NAMALWA (cell line): ENCODE results near the gene AGAP4.
"Not testable (repeated sequence)": the region's sequence is repeated elsewhere in the genome, so short reads cannot be mapped to it uniquely, and the experiment has no call there.

Source experiments
- DNase-seq: peaks from one replicate; pipeline ENCODE4 v3.0.0-alpha.2; 2015; ENCODE audit warnings: low spot score

AGAP4 gene

GRCh38 chr10:45847400-45847799 lies at the start of gene AGAP4:
AGAP4 (minus strand) TSS chr10:45847500; CDS start chr10:45847347, 153 bp downstream.
- not testable (repeated sequence) for DNase-seq

GRCh38 chr10:45890721-45891120 lies 43.4 kb upstream of the AGAP4 start:
- not testable (repeated sequence) for DNase-seq

- not testable (repeated sequence) for DNase-seq
These were observed 42.4 kb upstream of the AGAP4 start for GRCh38 chr10:45889539-45890230.

DNA sequence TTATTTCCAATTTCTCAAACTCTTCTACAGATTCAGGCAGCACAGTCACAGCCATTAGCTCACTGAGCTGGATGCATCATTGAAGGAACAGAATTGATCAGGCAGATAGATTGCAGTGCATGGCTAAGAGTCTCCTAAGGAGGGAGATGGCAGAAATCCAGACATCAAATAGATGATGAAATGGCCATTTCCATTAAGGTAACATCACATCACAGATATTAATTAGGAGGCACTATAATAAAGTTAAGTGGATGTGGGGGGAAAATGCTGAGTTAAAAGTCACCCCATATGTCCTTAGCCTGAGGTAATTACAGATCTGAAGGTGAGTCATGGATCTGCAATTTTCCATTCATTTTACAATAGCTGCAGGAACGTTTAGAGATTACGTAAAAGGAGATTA lies 35.6 kb upstream of the AGAP4 start:
- DNase-seq = not testable (repeated sequence)

GRCh38 chr10:45865404-45865803 lies 18.1 kb upstream of the AGAP4 start:
- not testable (repeated sequence) for DNase-seq

GRCh38 chr10:45864264-45864663 lies 17.0 kb upstream of the AGAP4 start:
- DNase-seq = not testable (repeated sequence)

DNA sequence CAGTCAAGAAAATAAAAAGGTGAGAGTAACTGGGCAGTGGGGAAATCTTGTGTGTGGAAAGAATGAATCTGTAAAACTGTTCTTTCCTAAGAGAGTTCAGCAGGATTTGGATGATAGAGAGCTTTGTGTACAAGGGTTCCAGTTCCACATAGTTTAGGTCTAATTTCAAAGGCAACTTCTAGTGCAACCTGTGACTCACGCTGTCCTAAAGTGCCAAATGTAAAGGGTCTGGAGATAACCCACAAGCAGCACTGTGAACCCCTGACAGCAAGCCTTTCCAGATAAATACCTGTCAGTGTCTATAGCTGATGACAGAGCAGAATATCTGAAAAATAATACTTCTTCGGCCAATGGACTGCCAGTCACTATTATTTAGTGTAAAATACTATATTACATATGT lies 16.3 kb upstream of the AGAP4 start:
- not testable (repeated sequence) for DNase-seq

GRCh38 chr10:45857931-45858330 lies 10.6 kb upstream of the AGAP4 start:
- DNase-seq = not testable (repeated sequence)

DNA sequence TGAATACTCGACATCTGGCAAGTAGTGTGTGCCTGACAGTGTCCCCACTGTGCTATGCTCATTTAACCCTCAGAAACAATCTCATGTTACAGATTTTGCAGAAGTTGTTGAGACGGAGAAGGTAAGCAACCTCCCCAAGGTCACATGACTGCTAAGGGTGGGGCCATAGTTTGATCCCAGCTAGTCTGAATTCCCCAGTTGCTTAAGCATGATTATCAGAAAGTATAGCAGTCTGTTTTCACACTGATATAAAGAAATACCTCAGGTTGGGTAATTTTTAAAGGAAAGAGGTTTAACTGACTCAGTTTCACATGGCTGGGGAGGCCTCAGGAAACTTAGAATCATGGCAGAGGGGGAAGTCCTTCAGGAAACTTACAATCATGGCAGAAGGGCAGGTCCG lies 1.2 kb upstream of the AGAP4 start:
- DNase-seq = not testable (repeated sequence)

DNA sequence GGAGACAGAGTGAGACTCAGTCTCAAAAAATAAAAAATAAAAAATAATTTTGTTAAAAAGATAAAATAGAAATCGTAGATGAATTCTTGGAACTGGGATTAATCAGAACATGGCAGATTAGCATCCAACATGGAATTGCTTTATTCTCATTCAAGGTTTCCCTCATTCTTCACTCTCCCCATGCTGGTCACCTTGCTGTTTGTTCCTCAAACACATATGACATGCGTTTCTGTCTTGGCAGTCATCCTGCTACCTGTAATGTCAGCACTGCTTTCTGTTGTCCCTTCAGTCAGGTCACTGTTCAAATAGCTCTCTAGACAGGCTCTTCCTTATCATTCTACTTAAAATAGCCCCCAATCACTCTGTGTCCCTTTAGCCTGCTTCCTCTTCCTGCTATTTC lies 24.4 kb downstream of the AGAP4 start:
- DNase-seq = not testable (repeated sequence)

DNA sequence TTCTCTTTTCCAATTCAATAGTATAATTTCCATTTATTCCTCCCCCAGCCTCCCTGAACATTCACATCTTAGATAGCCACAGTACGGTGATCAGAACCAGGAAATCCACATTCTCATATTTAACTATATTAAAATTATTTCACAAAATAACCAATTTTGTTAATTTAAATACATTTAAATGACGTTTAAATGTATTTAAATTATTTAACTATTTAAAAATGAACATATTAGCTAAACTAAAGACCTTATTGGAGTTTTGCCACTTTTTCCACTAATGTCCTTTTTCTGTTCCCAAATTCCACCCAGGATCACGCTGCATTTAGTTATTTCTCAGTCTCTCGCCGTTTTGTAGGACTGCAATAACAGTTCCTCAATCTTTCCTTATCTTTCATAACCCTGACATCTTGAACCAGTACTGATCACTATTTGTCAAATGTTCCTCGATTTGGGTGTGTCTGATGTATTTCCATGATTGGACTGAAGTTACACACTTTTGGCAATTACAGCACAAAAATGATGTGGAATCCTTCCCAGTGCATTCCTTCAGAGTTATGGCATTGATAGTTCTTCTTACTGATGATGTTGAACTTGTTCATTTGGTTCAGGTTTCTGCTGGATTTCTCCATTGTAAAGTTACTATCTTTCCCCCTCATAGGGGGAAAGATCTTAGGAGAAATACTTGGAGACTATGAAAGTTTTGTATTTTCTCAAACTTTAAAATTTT lies 27.0 kb downstream of the AGAP4 start:
- DNase-seq = not testable (repeated sequence)

GRCh38 chr10:45819552-45819951 lies 27.7 kb downstream of the AGAP4 start:
- DNase-seq = no peak

GRCh38 chr10:45817912-45818311 lies 29.4 kb downstream of the AGAP4 start:
- DNase-seq = no peak

GRCh38 chr10:45817130-45817859 lies 30.0 kb downstream of the AGAP4 start:
- DNase-seq = no peak

GRCh38 chr10:45814146-45814545 lies 33.2 kb downstream of the AGAP4 start:
- not testable (repeated sequence) for DNase-seq

DNA sequence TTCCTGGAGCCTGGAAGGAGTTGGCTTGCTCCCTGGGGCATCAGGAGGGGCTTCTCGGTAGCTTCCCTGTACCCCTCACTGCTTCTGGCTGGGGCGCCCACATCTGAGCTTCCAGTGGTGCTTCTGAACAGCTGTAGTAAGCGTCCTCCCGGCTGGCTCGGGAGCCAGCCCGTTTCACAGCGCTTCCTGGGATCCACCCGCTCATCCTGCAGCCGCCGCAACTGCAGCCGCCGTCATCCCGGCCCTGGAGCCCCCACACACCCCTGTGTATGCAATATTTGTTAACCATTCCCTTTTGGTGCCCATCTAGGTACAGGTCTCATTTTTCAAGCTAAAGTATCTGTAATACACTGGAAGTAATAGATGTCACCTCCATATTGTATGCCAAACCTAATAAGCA lies 34.3 kb downstream of the AGAP4 start:
- DNase-seq = not testable (repeated sequence)

- no peak for DNase-seq
These were observed 36.2 kb downstream of the AGAP4 start for GRCh38 chr10:45811075-45811474.

DNA sequence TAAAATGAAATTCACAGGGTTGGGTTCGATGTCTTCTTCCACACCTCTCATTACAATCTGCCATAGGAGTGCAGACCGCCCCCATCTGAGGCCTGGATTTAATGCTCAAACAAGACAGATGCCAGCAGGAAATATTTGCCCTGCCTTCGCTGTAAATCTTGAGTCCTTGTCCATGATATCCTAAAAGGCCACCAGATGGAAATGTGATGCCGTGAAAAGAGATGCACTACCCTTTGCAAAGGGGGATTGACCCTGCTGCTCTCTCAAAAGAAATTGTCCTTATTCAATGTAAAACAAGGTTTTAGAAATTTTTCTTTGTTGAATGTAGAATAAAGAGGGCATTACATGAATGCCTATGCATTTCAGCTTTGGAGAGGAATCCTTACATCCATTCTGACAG lies 37.5 kb downstream of the AGAP4 start:
- no peak for DNase-seq

DNA sequence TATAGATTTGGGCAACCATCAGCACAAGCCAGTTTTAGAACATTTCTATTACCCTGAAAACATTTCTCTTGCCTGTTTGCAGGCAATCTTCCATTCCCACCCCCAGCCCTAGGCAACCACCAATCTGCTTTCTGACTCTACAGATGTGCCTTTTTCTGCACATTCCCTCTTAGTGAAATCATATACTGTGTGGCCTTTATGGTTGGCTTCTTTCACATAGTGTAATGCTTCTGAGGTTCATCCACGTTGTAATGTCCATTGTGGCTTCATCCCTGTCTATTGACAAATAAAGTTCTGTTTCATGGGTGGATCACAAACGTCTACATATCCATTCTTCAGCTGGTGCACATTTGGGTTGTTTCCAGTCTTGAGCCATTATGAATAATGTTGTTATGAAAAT lies 42.3 kb downstream of the AGAP4 start:
- not testable (repeated sequence) for DNase-seq

GRCh38 chr10:45803060-45804010 lies 44.0 kb downstream of the AGAP4 start:
- DNase-seq = not testable (repeated sequence)

GRCh38 chr10:45794761-45795160 lies 52.5 kb downstream of the AGAP4 start:
- DNase-seq = not testable (repeated sequence)
